Right lobe of liver (tissue), 4 donors: ENCODE results near the gene LRTM2.

Experiments used
- POLR2A ChIP-seq: fragments of 450-650 bp; IDR thresholded peaks from one replicate; pipeline ENCODE4 v1.6.1; 2017; ENCODE audit warnings: antibody characterized with exemption, mild to moderate bottlenecking
- TF ChIP-seq, protein P1 (sequence below), 4 donors: fragments of 200-600 bp in 3 of 4; fragments of 450-650 bp in 1 of 4; IDR thresholded peaks; one replicate each; pipeline versions ENCODE4 v1.5.1 to v1.8.0; 2016 to 2022; ENCODE audit warnings: antibody characterized with exemption in 4 of 4, mild to moderate bottlenecking in 2 of 4
- donor health status: DM: no; HTN: no; CAD: no.
- donor health status: DM: no; HTN: no; CAD: no.
- donor health status: DM: no; HTN: yes; CAD: no.

DNA sequence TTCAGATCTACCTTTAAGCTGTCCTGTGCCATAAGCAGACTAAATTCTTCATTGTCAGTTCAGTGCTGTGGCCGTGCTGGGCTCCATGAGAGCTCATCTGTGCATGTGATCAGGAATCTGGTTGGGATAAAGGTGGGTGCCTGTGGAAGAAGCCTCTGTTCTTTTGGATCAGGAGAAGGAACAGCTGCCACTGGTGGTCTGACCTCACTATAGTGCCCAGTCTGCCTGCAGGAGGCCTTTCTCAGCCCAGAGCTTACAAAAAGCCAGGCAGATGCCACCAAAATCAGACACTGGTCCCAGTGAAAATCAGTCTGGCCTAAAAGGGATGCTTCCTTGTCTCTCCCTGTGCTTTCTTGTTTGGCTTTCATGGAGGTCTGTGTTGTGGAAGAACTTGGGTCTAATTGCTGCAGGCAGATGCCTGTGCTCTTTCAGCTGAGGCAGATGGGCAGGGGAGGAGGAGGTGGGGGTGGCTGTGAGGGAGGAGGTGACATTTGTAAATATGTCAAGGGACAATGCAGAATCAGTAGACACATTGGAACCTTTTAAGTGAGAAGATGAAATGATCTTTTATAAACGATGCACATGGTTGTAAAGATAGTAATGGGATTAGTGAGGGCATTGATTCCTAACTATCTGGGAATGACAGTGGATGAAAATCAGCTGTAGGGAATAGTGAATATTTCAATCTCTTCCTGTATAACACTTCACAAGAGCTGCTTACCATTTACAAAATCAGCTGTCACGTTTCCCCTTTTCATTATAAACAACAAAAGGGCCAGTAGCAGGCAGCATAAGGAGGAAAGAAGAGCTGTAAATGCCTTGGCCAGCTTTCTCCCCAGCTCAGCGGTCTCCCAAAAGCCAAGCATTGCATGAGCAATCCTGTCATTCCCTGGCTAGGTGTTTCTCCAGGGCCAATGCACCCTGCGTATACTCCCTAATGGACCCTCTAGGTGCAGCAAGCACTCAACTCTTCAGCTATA lies 53.5 kb downstream of the LRTM2 start:
- TF ChIP-seq, protein P1, sequence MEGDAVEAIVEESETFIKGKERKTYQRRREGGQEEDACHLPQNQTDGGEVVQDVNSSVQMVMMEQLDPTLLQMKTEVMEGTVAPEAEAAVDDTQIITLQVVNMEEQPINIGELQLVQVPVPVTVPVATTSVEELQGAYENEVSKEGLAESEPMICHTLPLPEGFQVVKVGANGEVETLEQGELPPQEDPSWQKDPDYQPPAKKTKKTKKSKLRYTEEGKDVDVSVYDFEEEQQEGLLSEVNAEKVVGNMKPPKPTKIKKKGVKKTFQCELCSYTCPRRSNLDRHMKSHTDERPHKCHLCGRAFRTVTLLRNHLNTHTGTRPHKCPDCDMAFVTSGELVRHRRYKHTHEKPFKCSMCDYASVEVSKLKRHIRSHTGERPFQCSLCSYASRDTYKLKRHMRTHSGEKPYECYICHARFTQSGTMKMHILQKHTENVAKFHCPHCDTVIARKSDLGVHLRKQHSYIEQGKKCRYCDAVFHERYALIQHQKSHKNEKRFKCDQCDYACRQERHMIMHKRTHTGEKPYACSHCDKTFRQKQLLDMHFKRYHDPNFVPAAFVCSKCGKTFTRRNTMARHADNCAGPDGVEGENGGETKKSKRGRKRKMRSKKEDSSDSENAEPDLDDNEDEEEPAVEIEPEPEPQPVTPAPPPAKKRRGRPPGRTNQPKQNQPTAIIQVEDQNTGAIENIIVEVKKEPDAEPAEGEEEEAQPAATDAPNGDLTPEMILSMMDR (IDR thresholded peaks at IDR 0.05), result no peak
- no peak for TF ChIP-seq POLR2A
